Ishikawa (cell line): ENCODE measurements around the gene DNAJB7.

ENCODE experiments used
- CEBPB ChIP-seq: IDR thresholded peaks from 2 replicates; pipeline ENCODE4 v1.6.1; 2012
- CREB1 ChIP-seq: IDR thresholded peaks from 2 replicates; pipeline ENCODE4 v1.6.1; 2012; ENCODE audit warnings: low read depth
- EGR1 ChIP-seq: IDR thresholded peaks from 2 replicates; pipeline ENCODE4 v1.6.1; 2012
- EP300 ChIP-seq: IDR thresholded peaks from 2 replicates; pipeline ENCODE4 v1.6.1; 2012; ENCODE audit warnings: borderline replicate concordance
- FOXM1 ChIP-seq: IDR thresholded peaks from 2 replicates; pipeline ENCODE4 v1.6.1; 2012; ENCODE audit warnings: low read depth, borderline replicate concordance
- MAX ChIP-seq: IDR thresholded peaks from 2 replicates; pipeline ENCODE4 v1.6.1; 2012
- NFIC ChIP-seq: IDR thresholded peaks from 2 replicates; pipeline ENCODE4 v1.6.1; 2012
- RAD21 ChIP-seq: IDR thresholded peaks from 2 replicates; pipeline ENCODE4 v1.6.1; 2012; ENCODE audit warnings: low read depth
- REST ChIP-seq: IDR thresholded peaks from 2 replicates; pipeline ENCODE4 v1.6.1; 2012; ENCODE audit warnings: low read depth, mild to moderate bottlenecking
- TAF1 ChIP-seq: IDR thresholded peaks from 2 replicates; pipeline ENCODE4 v1.6.1; 2012; ENCODE audit warnings: low read depth, mild to moderate bottlenecking
- TCF12 ChIP-seq: IDR thresholded peaks from 2 replicates; pipeline ENCODE4 v1.6.1; 2012; ENCODE audit warnings: low read depth
- TEAD4 ChIP-seq: IDR thresholded peaks from 2 replicates; pipeline ENCODE4 v1.6.1; 2012
- USF1 ChIP-seq: IDR thresholded peaks from 2 replicates; pipeline ENCODE4 v1.6.1; 2012
- YY1 ChIP-seq: IDR thresholded peaks from 2 replicates; pipeline ENCODE4 v1.6.1; 2012; ENCODE audit warnings: low read depth
- ZBTB7A ChIP-seq: IDR thresholded peaks from 2 replicates; pipeline ENCODE4 v1.6.1; 2012; ENCODE audit warnings: low read depth

DNAJB7 gene

GRCh38 chr22:40875111-40875510, 13.2 kb upstream of the DNAJB7 start:
- TF ChIP-seq EGR1, result no peak
- TF ChIP-seq TCF12, result no peak
- TF ChIP-seq EP300, result no peak
- TF ChIP-seq CEBPB, result no peak
- no peak for TF ChIP-seq NFIC
- no peak for TF ChIP-seq TEAD4
- no peak for TF ChIP-seq RAD21

- TF ChIP-seq FOXM1 (no peak), YY1 (no peak), EGR1 (no peak), NFIC (no peak), ZBTB7A (no peak), TAF1 (no peak), CEBPB (no peak)
Observed at GRCh38 chr22:40874016-40874415, 12.1 kb upstream of the DNAJB7 start.

GRCh38 chr22:40867109-40867508, 5.2 kb upstream of the DNAJB7 start:
- TF ChIP-seq TAF1 (no peak), EP300 (no peak), MAX (no peak)

GRCh38 chr22:40862537-40862936, 624 bp upstream of the DNAJB7 start:
- TF ChIP-seq FOXM1 (no peak), ZBTB7A (no peak), USF1 (no peak), EP300 (no peak), NFIC (no peak), YY1 (no peak), CREB1 (no peak), TAF1 (no peak), TEAD4 (no peak), REST (no peak), RAD21 (no peak), EGR1 (no peak), MAX (no peak), CEBPB (no peak), TCF12 (no peak)

GRCh38 chr22:40857309-40857855, 4.5 kb downstream of the DNAJB7 start:
- TF ChIP-seq USF1 (no peak), FOXM1 (no peak), CREB1 (no peak), EGR1 (no peak), TCF12 (no peak; the same call in 1 of the 2 replicates), RAD21 (no peak), NFIC (no peak), TAF1 (no peak)

- TF ChIP-seq CEBPB (no peak), MAX (peak; percentile 84), USF1 (peak; percentile 91), TAF1 (peak; percentile 52), ZBTB7A (peak; percentile 13; the same call in 1 of the 2 replicates), YY1 (no peak; the same call in 1 of the 2 replicates), FOXM1 (no peak), NFIC (no peak; the same call in 1 of the 2 replicates), CREB1 (peak; percentile 92), REST (no peak), TCF12 (peak; percentile 20), EP300 (peak; percentile 40; the same call in 1 of the 2 replicates)
Observed at GRCh38 chr22:40856513-40857308, 5.2 kb downstream of the DNAJB7 start, which contains the start of the genes ST13 and XPNPEP3. Gene ST13, minus strand, starts transcription at chr22:40856639. Its CDS starts 99 bp downstream, at chr22:40856540. Gene XPNPEP3, plus strand, starts transcription at chr22:40857148. Its CDS starts 34 bp downstream, at chr22:40857182.
